Endothelial cell of umbilical vein (primary cell): ENCODE data around the gene MID1IP1. TPM values are rescaled to one million over a fixed set of nuclear protein-coding genes. Genes with fewer than 3 reads are reported as not detected.

Experiments
- BruUV-seq: library from RNA; stranded (reverse); fragments of 400-500 nt; replicated peaks from 2 replicates; lab custom pipeline; 2021; lab: Mats Ljungman, UMichigan
- CTCF ChIA-PET: fragments of 300-600, 350-600 bp; sonication (Branson Sonifier 250); formaldehyde crosslinking; loops from one replicate; lab custom pipeline; 2021; ENCODE audit warnings: antibody characterized with exemption, inconsistent platforms; lab: Charles Lee
- POLR2A ChIA-PET: fragments of 300-600, 350-600 bp; sonication (Branson Sonifier 250); formaldehyde crosslinking; loops from one replicate; lab custom pipeline; 2021; ENCODE audit warnings: antibody characterized with exemption, inconsistent platforms; lab: Charles Lee
- DNase-seq: peaks from one replicate; pipeline ENCODE4 v3.0.0-alpha.2; 2011; ENCODE audit warnings: low read depth, low spot score
- FAIRE-seq: peaks from 2 replicates; lab custom pipeline; 2011; peaks lifted over from hg19 to GRCh38; lab: Jason Lieb, UNC
- H2AFZ ChIP-seq: 2 replicates; pipeline ENCODE4 v1.6.0; 2012; ENCODE audit warnings: low read depth, low read length, control low read depth, inconsistent platforms
- H3K27ac ChIP-seq: 2 replicates; pipeline ENCODE4 v1.5.1; 2011; ENCODE audit warnings: low read depth, mild to moderate bottlenecking, control low read depth, low read length, moderate library complexity; ENCODE audit not compliant: insufficient read depth
- H3K27me3 ChIP-seq, 2 experiments: 2 replicates each; pipeline versions ENCODE4 v1.6.0 to v1.6.1; 2011; ENCODE audit warnings: low read length in 2 of 2, mixed read lengths in 1 of 2; ENCODE audit not compliant: control insufficient read depth in 2 of 2, insufficient read depth in 2 of 2
- H3K36me3 ChIP-seq, 2 experiments: 2 replicates in 1 of 2; 3 replicates in 1 of 2; pipeline ENCODE4 v1.5.1; 2011; ENCODE audit warnings: low read length in 2 of 2, mild to moderate bottlenecking in 1 of 2, moderate library complexity in 1 of 2; ENCODE audit not compliant: control insufficient read depth in 2 of 2, insufficient read depth in 2 of 2; ENCODE audit errors: extremely low read depth in 1 of 2
- H3K4me1 ChIP-seq: 3 replicates; pipeline ENCODE4 v1.5.1; 2011; ENCODE audit warnings: mild to moderate bottlenecking, low read length; ENCODE audit not compliant: control insufficient read depth, insufficient read depth; ENCODE audit errors: extremely low read depth
- H3K4me2 ChIP-seq: 2 replicates; pipeline ENCODE4 v1.6.1; 2011; ENCODE audit warnings: low read length, control low read depth, mixed read lengths; ENCODE audit not compliant: insufficient read depth
- H3K4me3 ChIP-seq, 3 experiments: fragments of 200-600 bp in 1 of 3; sonication (generic), shearing (Covaris generic) in 1 of 3; replicated peaks in 1 of 3; 2 replicates each; pipeline ENCODE4 v1.5.1; 2011 to 2016; ENCODE audit warnings: control low read depth in 3 of 3, low read length in 3 of 3, mild to moderate bottlenecking in 2 of 3, inconsistent platforms in 1 of 3, low read depth in 1 of 3, moderate library complexity in 1 of 3; ENCODE audit not compliant: insufficient read depth in 1 of 3
- H3K79me2 ChIP-seq: 2 replicates; pipeline ENCODE4 v1.6.0; 2012; ENCODE audit warnings: low read length, inconsistent platforms; ENCODE audit not compliant: control insufficient read depth, insufficient read depth
- H3K9ac ChIP-seq: replicated peaks from 2 replicates; pipeline ENCODE3; 2011; ENCODE audit warnings: low read length, control low read depth; ENCODE audit not compliant: insufficient read depth; ENCODE audit errors: extremely low read depth
- H3K9me1 ChIP-seq: replicated peaks from 3 replicates; pipeline ENCODE4 v1.6.0; 2011; ENCODE audit warnings: mild to moderate bottlenecking, low read length; ENCODE audit not compliant: control insufficient read depth, insufficient read depth; ENCODE audit errors: extremely low read depth
- H3K9me3 ChIP-seq: replicated peaks from 2 replicates; pipeline ENCODE4 v1.5.1; 2012; ENCODE audit warnings: low read length, inconsistent platforms; ENCODE audit not compliant: control insufficient read depth, insufficient read depth
- H4K20me1 ChIP-seq: replicated peaks from 2 replicates; pipeline ENCODE3; 2011; ENCODE audit warnings: mild to moderate bottlenecking, low read length; ENCODE audit not compliant: control insufficient read depth, insufficient read depth; ENCODE audit errors: extremely low read depth
- EZH2 ChIP-seq: IDR thresholded peaks from 2 replicates; pipeline ENCODE4 v1.6.1; 2012; ENCODE audit warnings: borderline replicate concordance, low read depth, mild to moderate bottlenecking, moderate library complexity, low read length, inconsistent platforms; ENCODE audit not compliant: severe bottlenecking
- FOS ChIP-seq: IDR thresholded peaks from 2 replicates; pipeline ENCODE4 v1.6.1; 2011; ENCODE audit warnings: mild to moderate bottlenecking, low read length, moderate library complexity, borderline replicate concordance; ENCODE audit not compliant: insufficient read depth
- GATA2 ChIP-seq: IDR thresholded peaks from 2 replicates; pipeline ENCODE4 v1.7.0; 2011; ENCODE audit warnings: low read depth, mild to moderate bottlenecking, moderate library complexity, mixed read lengths, low read length; ENCODE audit not compliant: insufficient read length, insufficient read depth
- JUN ChIP-seq: IDR thresholded peaks from 2 replicates; pipeline ENCODE4 v1.6.1; 2011; ENCODE audit warnings: borderline replicate concordance, low read depth; ENCODE audit not compliant: insufficient read length, insufficient read depth
- MYC ChIP-seq: IDR thresholded peaks from one replicate; pipeline ENCODE4 v1.6.1; 2011; ENCODE audit warnings: mild to moderate bottlenecking, low read depth, low read length
- POLR2A ChIP-seq: IDR thresholded peaks from 2 replicates; pipeline ENCODE4 v1.6.1; 2012; ENCODE audit warnings: low read depth, mild to moderate bottlenecking, control low read depth, low read length
- POLR2AphosphoS5 ChIP-seq: IDR thresholded peaks from 2 replicates; pipeline ENCODE4 v1.6.1; 2012; ENCODE audit warnings: low read depth, mild to moderate bottlenecking, control low read depth, low read length, moderate library complexity; ENCODE audit not compliant: insufficient read depth
- dilution Hi-C: fragments of 300-500 bp; cut with MboI; formaldehyde crosslinking; loops from one replicate; pipeline ENCODE4 v1.15.0; 2019; ENCODE audit warnings: low sequenced_read_pairs; ENCODE audit not compliant: extremely low pct_ligation_motif_present
- intact Hi-C: fragments of 100-400 bp; cut with micrococcal nuclease; formaldehyde crosslinking; loops from one replicate; pipeline ENCODE4 v1.10.0; 2022
- polyA plus RNA-seq, 4 experiments: library from polyadenylated mRNA; depleted of rRNA in 3 of 4; stranded (reverse) in 3 of 4; unstranded in 1 of 4; fragments of >200 nt; gene quantifications; 2 replicates each; pipeline versions ENCODE4 v1.2.1 to v1.2.3, GENCODE V29; 2011 to 2012; ENCODE audit warnings: missing spikeins in 1 of 4
- total RNA-seq: library from RNA; stranded (reverse); gene quantifications from 2 replicates; pipeline ENCODE4 v1.2.3, GENCODE V29; 2021
- TF ChIP-seq, protein P1 (sequence below), 2 donors: IDR thresholded peaks; 1 replicate in 1 of 2; 2 replicates in 1 of 2; pipeline ENCODE4 v1.5.1; 2011; ENCODE audit warnings: low read length in 2 of 2, mild to moderate bottlenecking in 2 of 2, moderate library complexity in 2 of 2, control low read depth in 1 of 2, inconsistent platforms in 1 of 2, low read depth in 1 of 2; ENCODE audit not compliant: insufficient read depth in 1 of 2; ENCODE audit errors: extremely low read depth in 1 of 2
- TF ChIP-seq, protein P2 (sequence below): IDR thresholded peaks from 2 replicates; pipeline ENCODE4 v1.6.1; 2011; ENCODE audit not compliant: insufficient read depth, insufficient read length

The MID1IP1 gene
- total and polyA plus RNA-seq, 2 donors (not counting 3 experiments of a cell fraction or from before 2014, with no cell fraction given), result 23.2 to 25.1 TPM

DNA sequence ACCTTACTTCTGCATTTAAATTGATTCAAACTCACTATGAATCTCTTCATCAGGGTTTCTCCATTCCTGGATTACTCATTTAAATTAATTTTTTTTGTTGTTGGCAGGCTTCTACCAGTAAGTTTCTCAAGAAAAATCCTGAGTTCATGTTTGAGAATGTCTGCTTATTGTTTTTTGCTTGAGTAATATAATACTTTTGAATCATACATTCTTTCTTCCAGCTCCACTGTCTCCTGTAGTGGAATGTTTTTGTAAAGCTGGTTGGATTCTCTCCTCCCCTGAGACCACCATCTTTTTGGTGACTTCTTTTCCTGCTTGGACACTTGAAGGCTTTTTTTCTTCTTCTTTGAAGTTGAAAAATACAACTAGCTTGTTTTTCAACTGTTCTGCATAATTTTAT, 4.3 kb upstream of the MID1IP1 start:
- POLR2A ChIA-PET, result no interaction called here
- H3K79me2 ChIP-seq, result peaks cover 4% of the 10 kb centered on the region
- no peaks in the 10 kb centered on the region for H4K20me1 ChIP-seq
- DNase-seq (no peak), FAIRE-seq (no peak)
- H3K9me3 ChIP-seq, result no peaks in the 10 kb centered on the region
- BruUV-seq, result no TSS peak
- CTCF ChIA-PET, result interaction anchor here (1.6 kb wide), 1 partner anchor 10 kb away, joined by 3 read pairs; no protein-coding TSS in a partner anchor
- dilution Hi-C loops, result no loop called here
- no peaks in the 10 kb centered on the region for H3K9me1 ChIP-seq
- H2AFZ ChIP-seq, result no peak overlapping the region
- no peak overlapping the region for H3K4me2 ChIP-seq
- no peak overlapping the region for H3K9ac ChIP-seq
- no peaks in the 10 kb centered on the region for H3K27me3 ChIP-seq
- H3K27ac ChIP-seq, result no peak overlapping the region
- H3K36me3 ChIP-seq, result no peaks in the 10 kb centered on the region
- intact Hi-C loops, result no loop called here
- H3K4me1 ChIP-seq, result peaks cover 8% of the 10 kb centered on the region
- H3K4me3 ChIP-seq, result no peak overlapping the region
- TF ChIP-seq EZH2 (no peak), GATA2 (no peak), POLR2A (no peak), POLR2AphosphoS5 (no peak), MYC (no peak), JUN (no peak), FOS (no peak)
- TF ChIP-seq, protein P1, sequence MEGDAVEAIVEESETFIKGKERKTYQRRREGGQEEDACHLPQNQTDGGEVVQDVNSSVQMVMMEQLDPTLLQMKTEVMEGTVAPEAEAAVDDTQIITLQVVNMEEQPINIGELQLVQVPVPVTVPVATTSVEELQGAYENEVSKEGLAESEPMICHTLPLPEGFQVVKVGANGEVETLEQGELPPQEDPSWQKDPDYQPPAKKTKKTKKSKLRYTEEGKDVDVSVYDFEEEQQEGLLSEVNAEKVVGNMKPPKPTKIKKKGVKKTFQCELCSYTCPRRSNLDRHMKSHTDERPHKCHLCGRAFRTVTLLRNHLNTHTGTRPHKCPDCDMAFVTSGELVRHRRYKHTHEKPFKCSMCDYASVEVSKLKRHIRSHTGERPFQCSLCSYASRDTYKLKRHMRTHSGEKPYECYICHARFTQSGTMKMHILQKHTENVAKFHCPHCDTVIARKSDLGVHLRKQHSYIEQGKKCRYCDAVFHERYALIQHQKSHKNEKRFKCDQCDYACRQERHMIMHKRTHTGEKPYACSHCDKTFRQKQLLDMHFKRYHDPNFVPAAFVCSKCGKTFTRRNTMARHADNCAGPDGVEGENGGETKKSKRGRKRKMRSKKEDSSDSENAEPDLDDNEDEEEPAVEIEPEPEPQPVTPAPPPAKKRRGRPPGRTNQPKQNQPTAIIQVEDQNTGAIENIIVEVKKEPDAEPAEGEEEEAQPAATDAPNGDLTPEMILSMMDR (IDR thresholded peaks at IDR 0.05; ENCODE audit: extremely low read depth in 1 of 2, insufficient read depth in 1 of 2, low read depth in 1 of 2, low read length in 2 of 2), result no peak
- TF ChIP-seq, protein P2, sequence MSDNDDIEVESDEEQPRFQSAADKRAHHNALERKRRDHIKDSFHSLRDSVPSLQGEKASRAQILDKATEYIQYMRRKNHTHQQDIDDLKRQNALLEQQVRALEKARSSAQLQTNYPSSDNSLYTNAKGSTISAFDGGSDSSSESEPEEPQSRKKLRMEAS, result no peak
